Measurements from ENCODE around the gene ADAMTS17.

ADAMTS17 gene

GRCh38 chr15:100060276-100060926 is 281.4 kb downstream of the ADAMTS17 start:
- Histone ChIP-seq H3K9me3 (ENCODE audit: insufficient read depth, low read depth, low read length) (no peaks in the 10 kb centered on the region), H4K20me1 (ENCODE audit: insufficient read depth, low read length, poor library complexity, severe bottlenecking) (no peaks in the 10 kb centered on the region), H3F3A (ENCODE audit: low read depth) (no peaks in the 10 kb centered on the region), H3K4me3 (ENCODE audit: low read length, poor library complexity, severe bottlenecking) (no peak overlapping the region), H3K36me3 (ENCODE audit: insufficient read depth, low read length) (no peaks in the 10 kb centered on the region), H3K9me2 (replicated peaks; ENCODE audit: low read depth, low read length) (no peaks in the 10 kb centered on the region), H3K9ac (ENCODE audit: low read depth, low read length, poor library complexity, severe bottlenecking) (no peak overlapping the region), H3K79me2 (ENCODE audit: insufficient read depth, low read length) (no peaks in the 10 kb centered on the region), H2AFZ (ENCODE audit: low read length) (no peak overlapping the region), H3K4me1 (ENCODE audit: insufficient read depth, low read length, poor library complexity, severe bottlenecking) (no peaks in the 10 kb centered on the region), H3K4me2 (ENCODE audit: low read depth, low read length, poor library complexity, severe bottlenecking) (no peak overlapping the region), H3K27me3 (ENCODE audit: insufficient read depth, low read length, poor library complexity, severe bottlenecking) (no peaks in the 10 kb centered on the region)
- TF ChIP-seq EZH2phosphoT487 (IDR thresholded peaks at IDR 0.05; ENCODE audit: borderline replicate concordance) = no peak
- no peak for TF ChIP-seq CTCF (conservative IDR thresholded peaks at IDR 0.05; ENCODE audit: low read length)

GRCh38 chr15:100059521-100059920 is 282.3 kb downstream of the ADAMTS17 start:
- no peak overlapping the region for H2AFZ ChIP-seq (ENCODE audit: low read length)
- no peak overlapping the region for H3K4me2 ChIP-seq (ENCODE audit: low read depth, low read length, poor library complexity, severe bottlenecking)
- H3K36me3 ChIP-seq (ENCODE audit: insufficient read depth, low read length) = no peaks in the 10 kb centered on the region
- no peaks in the 10 kb centered on the region for H3F3A ChIP-seq (ENCODE audit: low read depth)
- H3K4me3 ChIP-seq (ENCODE audit: low read length, poor library complexity, severe bottlenecking) = no peak overlapping the region
- H3K27me3 ChIP-seq (ENCODE audit: insufficient read depth, low read length, poor library complexity, severe bottlenecking) = no peaks in the 10 kb centered on the region
- no peaks in the 10 kb centered on the region for H3K9me2 ChIP-seq (replicated peaks; ENCODE audit: low read depth, low read length)
- H3K79me2 ChIP-seq (ENCODE audit: insufficient read depth, low read length) = no peaks in the 10 kb centered on the region
- H3K9me3 ChIP-seq (ENCODE audit: insufficient read depth, low read depth, low read length) = no peaks in the 10 kb centered on the region
- H3K9ac ChIP-seq (ENCODE audit: low read depth, low read length, poor library complexity, severe bottlenecking) = no peak overlapping the region
- no peak for TF ChIP-seq EZH2phosphoT487 (IDR thresholded peaks at IDR 0.05; ENCODE audit: borderline replicate concordance)
- no peak for TF ChIP-seq CTCF (conservative IDR thresholded peaks at IDR 0.05; ENCODE audit: low read length)
- H3K4me1 ChIP-seq (ENCODE audit: insufficient read depth, low read length, poor library complexity, severe bottlenecking) = no peaks in the 10 kb centered on the region
- no peaks in the 10 kb centered on the region for H4K20me1 ChIP-seq (ENCODE audit: insufficient read depth, low read length, poor library complexity, severe bottlenecking)

- H3F3A ChIP-seq (ENCODE audit: low read depth) = no peaks in the 10 kb centered on the region
- H3K4me3 ChIP-seq (ENCODE audit: low read length, poor library complexity, severe bottlenecking) = no peak overlapping the region
- H3K9ac ChIP-seq (ENCODE audit: low read depth, low read length, poor library complexity, severe bottlenecking) = no peak overlapping the region
- no peak overlapping the region for H3K4me2 ChIP-seq (ENCODE audit: low read depth, low read length, poor library complexity, severe bottlenecking)
- no peak for TF ChIP-seq CTCF (conservative IDR thresholded peaks at IDR 0.05; ENCODE audit: low read length)
- no peak for TF ChIP-seq EZH2phosphoT487 (IDR thresholded peaks at IDR 0.05; ENCODE audit: borderline replicate concordance)
- H3K4me1 ChIP-seq (ENCODE audit: insufficient read depth, low read length, poor library complexity, severe bottlenecking) = no peaks in the 10 kb centered on the region
- H4K20me1 ChIP-seq (ENCODE audit: insufficient read depth, low read length, poor library complexity, severe bottlenecking) = no peaks in the 10 kb centered on the region
- H3K36me3 ChIP-seq (ENCODE audit: insufficient read depth, low read length) = no peaks in the 10 kb centered on the region
- H2AFZ ChIP-seq (ENCODE audit: low read length) = no peak overlapping the region
- no peaks in the 10 kb centered on the region for H3K9me3 ChIP-seq (ENCODE audit: insufficient read depth, low read depth, low read length)
- no peaks in the 10 kb centered on the region for H3K27me3 ChIP-seq (ENCODE audit: insufficient read depth, low read length, poor library complexity, severe bottlenecking)
- H3K9me2 ChIP-seq (replicated peaks; ENCODE audit: low read depth, low read length) = no peaks in the 10 kb centered on the region
- no peaks in the 10 kb centered on the region for H3K79me2 ChIP-seq (ENCODE audit: insufficient read depth, low read length)
Measured at GRCh38 chr15:100059094-100059493, 282.7 kb downstream of the ADAMTS17 start.
